H9 (cell line): Measurements from ENCODE around the gene DNAI1. TPM values are rescaled to one million over a fixed set of nuclear protein-coding genes. Genes with fewer than 3 reads are reported as not detected.

Source experiments
- DNase-seq: peaks from one replicate; pipeline ENCODE4 v3.0.0-alpha.2; 2017
- H2AFZ ChIP-seq: one replicate; pipeline ENCODE4 v1.6.1; 2013; ENCODE audit warnings: mild to moderate bottlenecking, low read length, control low read depth, moderate library complexity
- H2AK5ac ChIP-seq: 2 replicates; pipeline ENCODE4 v1.6.1; 2013; ENCODE audit warnings: low read length, control low read depth, mixed read lengths; ENCODE audit not compliant: insufficient read length
- H2BK120ac ChIP-seq: one replicate; pipeline ENCODE4 v1.6.1; 2013; ENCODE audit warnings: low read depth, mild to moderate bottlenecking, low read length, control low read depth, inconsistent platforms; ENCODE audit not compliant: poor library complexity, severe bottlenecking
- H2BK12ac ChIP-seq: 2 replicates; pipeline ENCODE4 v1.6.1; 2013; ENCODE audit warnings: low read length, control low read depth, mixed read lengths, low read depth; ENCODE audit not compliant: insufficient read length
- H2BK15ac ChIP-seq: 2 replicates; pipeline ENCODE4 v1.6.1; 2013; ENCODE audit warnings: low read depth, low read length, control low read depth
- H2BK20ac ChIP-seq: one replicate; pipeline ENCODE4 v1.6.1; 2013; ENCODE audit warnings: low read depth, mild to moderate bottlenecking, low read length, control low read depth, inconsistent platforms; ENCODE audit not compliant: poor library complexity, severe bottlenecking
- H2BK5ac ChIP-seq: 2 replicates; pipeline ENCODE4 v1.6.1; 2013; ENCODE audit warnings: low read length, control low read depth, mixed read lengths; ENCODE audit not compliant: insufficient read length
- H3K14ac ChIP-seq: 2 replicates; pipeline ENCODE4 v1.6.1; 2013; ENCODE audit warnings: low read length, control low read depth; ENCODE audit not compliant: insufficient read depth
- H3K18ac ChIP-seq: 2 replicates; pipeline ENCODE4 v1.6.1; 2013; ENCODE audit warnings: low read depth, mild to moderate bottlenecking, mixed read lengths, low read length, control low read depth; ENCODE audit not compliant: insufficient read length
- H3K23ac ChIP-seq: 2 replicates; pipeline ENCODE4 v1.6.1; 2013; ENCODE audit warnings: low read length, control low read depth, mixed read lengths, low read depth; ENCODE audit not compliant: insufficient read length
- H3K23me2 ChIP-seq: 2 replicates; pipeline ENCODE4 v1.6.1; 2013; ENCODE audit warnings: low read depth, mild to moderate bottlenecking, mixed read lengths, low read length, control low read depth; ENCODE audit not compliant: insufficient read length, poor library complexity, severe bottlenecking
- H3K27ac ChIP-seq: 2 replicates; pipeline ENCODE4 v1.5.1; 2013; ENCODE audit warnings: low read length, control low read depth, mixed read lengths, low read depth; ENCODE audit not compliant: insufficient read length
- H3K27me3 ChIP-seq: 2 replicates; pipeline ENCODE4 v1.6.1; 2013; ENCODE audit warnings: low read length, control low read depth, inconsistent platforms; ENCODE audit not compliant: insufficient read depth
- H3K4ac ChIP-seq: 2 replicates; pipeline ENCODE4 v1.6.1; 2013; ENCODE audit warnings: low read depth, mild to moderate bottlenecking, control low read depth, inconsistent platforms, low read length, moderate library complexity
- H3K4me1 ChIP-seq: 2 replicates; pipeline ENCODE4 v1.6.1; 2013; ENCODE audit warnings: low read length, control low read depth, inconsistent platforms; ENCODE audit not compliant: insufficient read depth
- H3K4me2 ChIP-seq: 2 replicates; pipeline ENCODE4 v1.6.1; 2013; ENCODE audit warnings: low read length, control low read depth, mixed read lengths; ENCODE audit not compliant: insufficient read length, insufficient read depth
- H3K56ac ChIP-seq: 2 replicates; pipeline ENCODE4 v1.6.1; 2013; ENCODE audit warnings: low read depth, mild to moderate bottlenecking, mixed read lengths, low read length, control low read depth; ENCODE audit not compliant: insufficient read length
- H3K79me1 ChIP-seq: 2 replicates; pipeline ENCODE4 v1.6.1; 2013; ENCODE audit warnings: low read depth, mild to moderate bottlenecking, moderate library complexity, low read length, control low read depth, inconsistent platforms; ENCODE audit not compliant: insufficient read depth, poor library complexity, severe bottlenecking
- H3K79me2 ChIP-seq: 2 replicates; pipeline ENCODE4 v1.6.1; 2013; ENCODE audit warnings: low read length, control low read depth, inconsistent platforms; ENCODE audit not compliant: insufficient read depth
- H3K9ac ChIP-seq: 2 replicates; pipeline ENCODE4 v1.6.1; 2013; ENCODE audit warnings: low read length, control low read depth, mixed read lengths; ENCODE audit not compliant: insufficient read length; ENCODE audit errors: extremely low read depth
- H3K9me3 ChIP-seq: one replicate; pipeline ENCODE4 v1.6.1; 2013; ENCODE audit warnings: low read depth, low read length, inconsistent platforms; ENCODE audit not compliant: control insufficient read depth
- H3T11ph ChIP-seq: one replicate; pipeline ENCODE4 v1.6.1; 2013; ENCODE audit warnings: mild to moderate bottlenecking, low read length, control low read depth, inconsistent platforms
- H4K20me1 ChIP-seq: one replicate; pipeline ENCODE4 v1.6.1; 2013; ENCODE audit not compliant: control insufficient read depth, insufficient read length, insufficient read depth
- H4K5ac ChIP-seq: 2 replicates; pipeline ENCODE4 v1.6.1; 2013; ENCODE audit warnings: low read depth, mild to moderate bottlenecking, mixed read lengths, low read length, control low read depth; ENCODE audit not compliant: insufficient read length
- H4K8ac ChIP-seq: replicated peaks from 2 replicates; pipeline ENCODE4 v1.6.1; 2013; ENCODE audit warnings: low read length, control low read depth, mixed read lengths, low read depth; ENCODE audit not compliant: insufficient read length
- H4K91ac ChIP-seq: 2 replicates; pipeline ENCODE4 v1.6.1; 2013; ENCODE audit warnings: low read depth, mild to moderate bottlenecking, moderate library complexity, mixed read lengths, low read length, control low read depth; ENCODE audit not compliant: insufficient read length
- H3K27ac Mint-ChIP-seq, 3 experiments: 2 replicates in 2 of 3; 3 replicates in 1 of 3; pipeline ENCODE4 v1.8.0; 2020 to 2021; ENCODE audit warnings: mixed read lengths in 3 of 3, mild to moderate bottlenecking in 1 of 3, moderate library complexity in 1 of 3
- H3K27me3 Mint-ChIP-seq: 2 replicates; pipeline ENCODE4 v1.8.0; 2021; ENCODE audit warnings: low read depth, mild to moderate bottlenecking, moderate library complexity, mixed read lengths
- H3K36me3 Mint-ChIP-seq, 3 experiments: 2 replicates in 2 of 3; 3 replicates in 1 of 3; pipeline ENCODE4 v1.8.0; 2020 to 2021; ENCODE audit warnings: low read depth in 3 of 3, mixed read lengths in 3 of 3; ENCODE audit not compliant: insufficient read depth in 1 of 3
- H3K4me1 Mint-ChIP-seq, 2 experiments: 2 replicates each; pipeline ENCODE4 v1.8.0; 2020; ENCODE audit warnings: mixed read lengths in 2 of 2
- H3K4me3 Mint-ChIP-seq, 2 experiments: 2 replicates in 1 of 2; 3 replicates in 1 of 2; pipeline ENCODE4 v1.8.0; 2020 to 2021; ENCODE audit warnings: mild to moderate bottlenecking in 2 of 2, mixed read lengths in 2 of 2, moderate library complexity in 1 of 2
- H3K9me3 Mint-ChIP-seq, 2 experiments: 2 replicates in 1 of 2; 3 replicates in 1 of 2; pipeline ENCODE4 v1.8.0; 2020; ENCODE audit warnings: mild to moderate bottlenecking in 2 of 2, mixed read lengths in 2 of 2, moderate library complexity in 1 of 2
- CTCF ChIP-seq: fragments of 200-600 bp; sonication (generic); conservative IDR thresholded peaks from 3 replicates; pipeline ENCODE4 v1.8.0; 2021; ENCODE audit warnings: antibody characterized with exemption, mild to moderate bottlenecking
- WGBS: extraction: QIAGEN DNeasy Blood & Tissue Kit; methylation state at CpG from one replicate; pipeline ENCODE4 v1.1.7; 2013; ENCODE audit warnings: missing lambda C conversion rate, low lambda C conversion rate, mixed read lengths; ENCODE audit not compliant: insufficient read length; ENCODE audit errors: extremely low coverage; 5-methylcytosine and 5-hydroxymethylcytosine counted together
- total RNA-seq: library from RNA; stranded (reverse); gene quantifications from 2 replicates; pipeline ENCODE4 v1.2.1, GENCODE V29; 2021

Gene DNAI1
- total RNA-seq, 1 experiment from 2014 or later: 0.22 TPM

GRCh38 chr9:34501372-34501771 lies 42.8 kb downstream of the DNAI1 start:
- Histone ChIP-seq H3K79me1 (no peaks in the 10 kb centered on the region), H3K27ac (no peak overlapping the region), H2BK5ac (no peak overlapping the region), H3K79me2 (no peaks in the 10 kb centered on the region), H3T11ph (no peak overlapping the region), H3K27me3 (no peaks in the 10 kb centered on the region), H3K9me3 (no peaks in the 10 kb centered on the region), H3K23ac (no peak overlapping the region), H2BK12ac (no peak overlapping the region), H2BK15ac (no peak overlapping the region), H4K5ac (no peak overlapping the region), H4K20me1 (no peaks in the 10 kb centered on the region), H3K4me2 (no peak overlapping the region), H3K4me1 (0 out of 2 replicates have a peak, but pooled peaks cover under 1% of the 10 kb centered on the region), H3K23me2 (no peaks in the 10 kb centered on the region), H2BK20ac (no peak overlapping the region), H3K4ac (no peak overlapping the region), H3K14ac (no peak overlapping the region), H3K9ac (no peak overlapping the region), H4K8ac (no peak overlapping the region), H3K56ac (no peak overlapping the region), H4K91ac (no peak overlapping the region), H3K18ac (no peak overlapping the region), H2AFZ (no peak overlapping the region), H2BK120ac (no peak overlapping the region), H2AK5ac (no peak overlapping the region)
- Mint-ChIP-seq H3K27me3 (peaks cover 3% of the 10 kb centered on the region; the same call in 1 of the 2 replicates), H3K4me1 (peaks cover 8 to 29% of the 10 kb centered on the region in 2 experiments), H3K36me3 (no peaks in the 10 kb centered on the region), H3K9me3 (no peaks in the 10 kb centered on the region), H3K27ac (no peak overlapping the region), H3K4me3 (no peak overlapping the region)
- DNase-seq: no peak
- TF ChIP-seq CTCF: no peak
- no CpG with 5 or more reads among the region's 2 CpGs for WGBS
